Measurements from ENCODE around the gene IFT80. TPM values are rescaled to one million over a fixed set of nuclear protein-coding genes. Genes with fewer than 3 reads are reported as not detected.
A peak's percentile ranks its signal among the peaks of the same experiment; 100 is the strongest.

The IFT80 gene
- 120 TPM for total RNA-seq (ENCODE audit: insufficient read depth, low replicate concordance)

- DNase-seq (ENCODE audit: low spot score): peak; percentile 98
These were observed at the start of gene IFT80, which contains the start of gene SMC4 for GRCh38 chr3:160399125-160400029. Gene IFT80 (minus strand): TSS chr3:160399225. CDS start chr3:160384600, 14,625 bp downstream. Gene SMC4 (plus strand): TSS chr3:160399650. CDS start chr3:160400827, 1,177 bp downstream.

- DNase-seq (ENCODE audit: low spot score): no peak
These were observed 48.5 kb upstream of the IFT80 start for GRCh38 chr3:160447544-160447943.

- DNase-seq (ENCODE audit: low spot score): no peak
These were observed 47.6 kb upstream of the IFT80 start for GRCh38 chr3:160446522-160447056.

GRCh38 chr3:160445854-160446253, 46.8 kb upstream of the IFT80 start:
- DNase-seq (ENCODE audit: low spot score): no peak

- DNase-seq (ENCODE audit: low spot score): no peak
These were observed 45.4 kb upstream of the IFT80 start for GRCh38 chr3:160444411-160444810.

- DNase-seq (ENCODE audit: low spot score): no peak
These were observed 41.7 kb upstream of the IFT80 start for GRCh38 chr3:160440687-160441086.

- no peak for DNase-seq (ENCODE audit: low spot score)
These were observed 38.0 kb upstream of the IFT80 start for GRCh38 chr3:160437083-160437455.

- no peak for DNase-seq (ENCODE audit: low spot score)
These were observed 36.7 kb upstream of the IFT80 start for GRCh38 chr3:160435747-160436146.

GRCh38 chr3:160435095-160435494, 36.1 kb upstream of the IFT80 start:
- no peak for DNase-seq (ENCODE audit: low spot score)

GRCh38 chr3:160434071-160434470, 35.0 kb upstream of the IFT80 start:
- no peak for DNase-seq (ENCODE audit: low spot score)

- no peak for DNase-seq (ENCODE audit: low spot score)
These were observed 28.9 kb upstream of the IFT80 start for GRCh38 chr3:160427832-160428424.

- DNase-seq (ENCODE audit: low spot score): no peak
These were observed 18.3 kb upstream of the IFT80 start for GRCh38 chr3:160417311-160417710.

GRCh38 chr3:160413613-160414248, 14.7 kb upstream of the IFT80 start:
- peak; percentile 46 for DNase-seq (ENCODE audit: low spot score)

GRCh38 chr3:160412477-160412876, 13.5 kb upstream of the IFT80 start:
- DNase-seq (ENCODE audit: low spot score): no peak

GRCh38 chr3:160409812-160410610, 11.0 kb upstream of the IFT80 start:
- peak; percentile 23 for DNase-seq (ENCODE audit: low spot score)

GRCh38 chr3:160403796-160404470, 4.9 kb upstream of the IFT80 start:
- no peak for DNase-seq (ENCODE audit: low spot score)

GRCh38 chr3:160403028-160403545, 4.1 kb upstream of the IFT80 start:
- DNase-seq (ENCODE audit: low spot score): no peak

- no peak for DNase-seq (ENCODE audit: low spot score)
These were observed 3.4 kb upstream of the IFT80 start for GRCh38 chr3:160402221-160403027.

GRCh38 chr3:160401291-160402095, 2.5 kb upstream of the IFT80 start:
- peak; percentile 70 for DNase-seq (ENCODE audit: low spot score)
